Right lobe of liver (tissue), 6 donors: ENCODE results near the gene PTPRM. TPM values are rescaled to one million over a fixed set of nuclear protein-coding genes. Genes with fewer than 3 reads are reported as not detected.

ENCODE experiments used
- ATAC-seq, 4 donors: fragments of 200-7000 bp; cut with Tn5 transposase; one replicate each; pipeline ENCODE4 v1.9.1; 2020; ENCODE audit warnings: mild to moderate bottlenecking in 4 of 4, moderate library complexity in 4 of 4
- DNase-seq, 3 donors: peaks; one replicate each; pipeline ENCODE4 v3.0.0-alpha.2; 2020
- H3K27ac ChIP-seq, 3 donors: fragments of 200-600 bp; one replicate each; pipeline ENCODE4 v1.8.0; 2022
- H3K27me3 ChIP-seq, 2 donors: fragments of 200-600 bp; one replicate each; pipeline ENCODE4 v1.8.0; 2022
- H3K36me3 ChIP-seq, 4 donors: fragments of 200-600 bp; sonication (generic) in 1 of 4; one replicate each; pipeline versions ENCODE4 v1.5.1 to v1.8.0; 2017 to 2022; ENCODE audit warnings: control low read depth in 1 of 4
- H3K4me1 ChIP-seq, 4 donors: fragments of 200-600 bp; sonication (generic) in 1 of 4; one replicate each; pipeline versions ENCODE4 v1.5.1 to v1.8.0; 2017 to 2022; ENCODE audit warnings: control low read depth in 1 of 4
- H3K4me3 ChIP-seq, 3 donors: fragments of 200-600 bp; one replicate each; pipeline ENCODE4 v1.8.0; 2022
- H3K9me3 ChIP-seq, 4 donors: fragments of 200-600 bp; sonication (generic) in 1 of 4; one replicate each; pipeline versions ENCODE4 v1.5.1 to v1.8.0; 2017 to 2022; ENCODE audit warnings: control low read depth in 1 of 4
- CTCF ChIP-seq, 4 donors: fragments of 200-600 bp in 3 of 4; fragments of 450-650 bp in 1 of 4; IDR thresholded peaks; one replicate each; pipeline versions ENCODE4 v1.5.1 to v1.8.0; 2016 to 2022; ENCODE audit warnings: antibody characterized with exemption in 4 of 4, mild to moderate bottlenecking in 2 of 4
- POLR2A ChIP-seq: fragments of 450-650 bp; IDR thresholded peaks from one replicate; pipeline ENCODE4 v1.6.1; 2017; ENCODE audit warnings: antibody characterized with exemption, mild to moderate bottlenecking
- WGBS: methylation state at CpG from one replicate; pipeline ENCODE4 v1.1.6; 2018; ENCODE audit warnings: low coverage, low lambda C conversion rate; ENCODE audit not compliant: insufficient coverage; ENCODE audit errors: missing lambda C conversion rate; 5-methylcytosine and 5-hydroxymethylcytosine counted together
- intact Hi-C, 2 donors: fragments of 100-400 bp; cut with DNase I; formaldehyde crosslinking; loops; one replicate each; pipeline versions ENCODE4 v1.11.2 to v1.14.1; 2022
- total RNA-seq, 6 experiments: library from RNA; depleted of rRNA in 2 of 6; stranded (reverse); fragments of >200 nt in 2 of 6; fragmentation: NEBNext Ultra II Directional in 3 of 6; extraction: Animal tissue kit (Norgen Biotek cat#: 25700) in 3 of 6; gene quantifications; one replicate each; pipeline versions ENCODE4 v1.1.0 to v1.2.4, GENCODE V29; 2016 to 2023
- donor health status: DM: no; HTN: yes; CAD: no.
- donor health status: DM: no; HTN: no; CAD: no.
- donor health status: DM: no; HTN: no; CAD: no.
- donor health status: DM: no; HTN: yes; CAD: no.
- donor health status: DM: no; HTN: yes; CAD: no.

PTPRM gene
- total RNA-seq, 6 experiments from 2014 or later: 15.1 to 45.7 (median 26.5) TPM

DNA sequence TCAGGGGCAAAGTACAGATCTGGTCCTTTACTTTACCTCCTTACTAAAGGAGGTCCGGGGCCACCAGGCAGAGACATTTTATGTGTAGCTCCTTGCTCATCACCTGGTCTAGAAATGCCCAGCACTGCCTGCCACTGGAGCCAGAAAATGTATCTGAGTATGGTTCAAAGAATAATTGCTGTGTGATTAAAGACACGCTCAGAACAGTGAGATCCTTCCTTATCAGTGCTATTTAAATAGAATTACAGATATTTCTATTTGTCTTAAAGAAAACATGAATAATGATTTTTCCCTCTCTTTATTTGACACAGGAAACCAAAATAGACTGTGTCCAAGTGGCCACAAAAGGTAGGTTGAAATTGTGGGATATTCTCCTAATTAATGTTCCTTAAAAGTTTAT, 547.4 kb downstream of the PTPRM start:
- Histone ChIP-seq H3K4me3 (no peak overlapping the region), H3K9me3 (no peaks in the 10 kb centered on the region), H3K36me3 (no peaks in the 10 kb centered on the region), H3K4me1 (peaks cover 0 to 5% (median 1%) of the 10 kb centered on the region in 4 donors), H3K27ac (no peak overlapping the region), H3K27me3 (no peaks in the 10 kb centered on the region)
- ATAC-seq: no peak
- no peak for DNase-seq
- WGBS: 46% methylated on average over 2 of the region's 2 CpGs
- TF ChIP-seq CTCF (IDR thresholded peaks at IDR 0.05): no peak
- TF ChIP-seq POLR2A: no peak
- intact Hi-C loops: no loop called here

DNA sequence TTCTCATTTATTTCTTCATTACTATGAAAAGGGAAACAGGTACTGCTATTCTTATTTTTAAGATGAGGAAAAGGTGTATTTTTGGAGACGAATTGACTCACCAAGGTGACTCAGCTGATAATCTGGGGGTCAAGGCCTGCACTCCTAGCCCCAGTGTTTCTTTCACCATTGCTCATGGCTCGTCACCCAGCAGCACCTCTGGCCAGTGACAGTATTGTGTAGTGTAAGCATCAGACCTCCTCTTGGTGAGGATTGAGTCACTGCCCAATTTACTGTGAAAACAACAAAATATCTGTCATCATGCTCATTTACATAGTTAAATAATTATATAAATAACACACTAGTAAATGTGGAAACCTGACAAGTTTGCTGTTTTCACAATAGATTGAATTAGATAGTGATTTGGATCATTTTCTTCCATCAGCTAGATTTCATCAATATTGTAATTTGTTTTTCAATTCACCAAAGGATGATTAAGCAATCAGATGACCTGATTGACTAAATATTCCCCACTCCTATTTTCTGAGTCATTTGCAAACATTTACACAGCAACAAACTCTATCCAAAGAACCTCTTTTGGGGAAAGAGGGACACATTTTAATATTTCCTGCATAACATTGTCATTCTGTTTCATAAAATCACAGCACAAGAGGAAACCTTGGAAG, 549.4 kb downstream of the PTPRM start:
- ATAC-seq (peak; percentile 84 to 97 (median 87)), DNase-seq (peak in 1 of 3 donors; percentile 67)
- TF ChIP-seq CTCF (IDR thresholded peaks at IDR 0.05): no peak
- TF ChIP-seq POLR2A: no peak
- H3K27ac ChIP-seq: peak overlapping the region; percentile 2 to 65 (median 52)
- H3K36me3 ChIP-seq: no peaks in the 10 kb centered on the region
- H3K27me3 ChIP-seq: no peaks in the 10 kb centered on the region
- intact Hi-C loops: no loop called here
- peaks cover 0 to 5% (median 1%) of the 10 kb centered on the region in 4 donors for H3K4me1 ChIP-seq
- H3K4me3 ChIP-seq: no peak overlapping the region
- no peaks in the 10 kb centered on the region for H3K9me3 ChIP-seq
- WGBS: 26% methylated on average over 2 of the region's 2 CpGs

DNA sequence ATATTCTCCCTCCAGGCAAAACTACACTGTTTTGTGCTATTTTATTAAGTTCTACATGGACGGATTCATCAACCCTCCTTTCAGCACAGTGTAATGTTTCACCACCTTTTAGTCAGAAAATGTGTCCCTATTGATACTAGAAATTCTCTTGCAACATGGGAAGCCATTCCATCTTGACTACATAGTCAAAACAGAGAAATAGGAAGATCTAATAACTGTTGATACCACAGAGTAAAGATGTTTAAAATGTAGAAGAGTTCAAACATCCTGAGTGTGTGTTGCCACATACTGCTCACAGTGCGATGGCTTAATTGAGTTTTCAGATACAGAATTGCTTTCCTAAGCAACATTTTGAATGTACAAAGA, 549.9 kb downstream of the PTPRM start:
- peaks cover 0 to 5% (median 1%) of the 10 kb centered on the region in 4 donors for H3K4me1 ChIP-seq
- no peak for TF ChIP-seq POLR2A
- TF ChIP-seq CTCF (IDR thresholded peaks at IDR 0.05): no peak
- H3K9me3 ChIP-seq: no peaks in the 10 kb centered on the region
- H3K27ac ChIP-seq: peak overlapping the region in 2 of 3 donors; percentile 52 to 65
- no peak overlapping the region for H3K4me3 ChIP-seq
- ATAC-seq (peak; percentile 43 to 67 (median 62)), DNase-seq (no peak)
- 20% methylated on average over 2 of the region's 2 CpGs for WGBS
- intact Hi-C loops: no loop called here
- H3K36me3 ChIP-seq: no peaks in the 10 kb centered on the region
- H3K27me3 ChIP-seq: no peaks in the 10 kb centered on the region

DNA sequence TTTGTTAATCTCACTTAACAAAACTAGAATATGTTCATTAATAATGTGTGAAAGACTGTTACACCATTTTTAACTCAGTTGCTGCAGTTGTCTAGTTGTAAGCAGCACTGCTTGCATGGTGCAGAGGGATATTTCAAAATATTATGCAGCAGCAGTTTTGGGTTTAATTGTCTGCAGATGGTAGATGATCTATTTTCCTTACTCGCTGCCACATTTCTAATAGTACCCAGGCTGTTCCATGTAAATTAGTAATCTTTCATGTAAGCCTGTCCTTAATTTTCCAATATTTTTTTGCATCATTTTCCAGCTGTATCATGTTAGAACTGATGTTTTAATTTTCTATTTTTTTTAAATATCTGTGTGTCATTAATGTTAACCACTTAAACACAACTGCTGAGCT, 554.0 kb downstream of the PTPRM start:
- Histone ChIP-seq H3K27me3 (no peaks in the 10 kb centered on the region), H3K9me3 (no peaks in the 10 kb centered on the region), H3K4me1 (peaks cover 0 to 5% (median 0%) of the 10 kb centered on the region in 4 donors), H3K36me3 (no peaks in the 10 kb centered on the region), H3K4me3 (no peak overlapping the region), H3K27ac (no peak overlapping the region)
- intact Hi-C loops: no loop called here
- no peak for TF ChIP-seq POLR2A
- no peak for TF ChIP-seq CTCF (IDR thresholded peaks at IDR 0.05)
- no peak for DNase-seq
- ATAC-seq: no peak
- WGBS: 91% methylated on average over 1 of the region's 1 CpG
